HepG2 (cell line): ENCODE results near the gene CAPS2. TPM values are rescaled to one million over a fixed set of nuclear protein-coding genes. Genes with fewer than 3 reads are reported as not detected.

Experiments
- ATAC-seq: fragments of 200-7000 bp; cut with Tn5 transposase; 3 replicates; pipeline ENCODE4 v1.9.1; 2020; ENCODE audit warnings: mild to moderate bottlenecking, moderate library complexity
- BruUV-seq: library from RNA; stranded (reverse); fragments of 400-500 nt; replicated peaks from 2 replicates; lab custom pipeline; 2021; lab: Mats Ljungman, UMichigan
- CTCF ChIA-PET: fragments of 300-600 bp; formaldehyde crosslinking; extraction: SDS; loops from one replicate; lab custom pipeline; 2021; ENCODE audit warnings: low total read pairs, inconsistent platforms, low intra/inter-chr PET ratio; lab: Yijun Ruan, JAX
- POLR2A ChIA-PET: fragments of 350-600 bp; sonication (Branson Sonifier 250); formaldehyde crosslinking; loops from one replicate; lab custom pipeline; 2020; ENCODE audit warnings: antibody characterized with exemption, inconsistent platforms; lab: Yijun Ruan, JAX
- DNase-seq: peaks from one replicate; pipeline ENCODE4 v3.0.0-alpha.2; 2015; ENCODE audit warnings: low spot score
- FAIRE-seq: peaks from 3 replicates; lab custom pipeline; 2011; peaks lifted over from hg19 to GRCh38; lab: Jason Lieb, UNC
- H2AFZ ChIP-seq: one replicate; pipeline ENCODE4 v1.6.1; 2011; ENCODE audit warnings: low read length, inconsistent platforms
- H3K27ac ChIP-seq: fragments of 300-600 bp; 3 replicates; pipeline ENCODE4 v1.8.0; 2011; ENCODE audit warnings: mixed run types, mild to moderate bottlenecking, mixed read lengths, low read length, inconsistent platforms; ENCODE audit not compliant: insufficient read depth; ENCODE audit errors: extremely low read length
- H3K27me3 ChIP-seq, 2 experiments: fragments of 200-600 bp in 1 of 2; 2 replicates in 1 of 2; 3 replicates in 1 of 2; pipeline versions ENCODE4 v1.6.0 to v1.8.0; 2011; ENCODE audit warnings: low read length in 2 of 2, mild to moderate bottlenecking in 2 of 2, moderate library complexity in 2 of 2, inconsistent platforms in 1 of 2; ENCODE audit not compliant: insufficient read depth in 2 of 2, control insufficient read depth in 1 of 2
- H3K36me3 ChIP-seq, 2 experiments: fragments of 200-600 bp in 1 of 2; replicated peaks in 1 of 2; 2 replicates in 1 of 2; 3 replicates in 1 of 2; pipeline versions ENCODE4 v1.5.1 to v1.8.0; 2011; ENCODE audit warnings: low read length in 2 of 2, inconsistent platforms in 1 of 2; ENCODE audit not compliant: insufficient read depth in 2 of 2, control insufficient read depth in 1 of 2
- H3K4me1 ChIP-seq: 2 replicates; pipeline ENCODE4 v1.5.1; 2012; ENCODE audit warnings: low read length, inconsistent platforms; ENCODE audit not compliant: insufficient read depth
- H3K4me2 ChIP-seq: 2 replicates; pipeline ENCODE4 v1.6.0; 2011; ENCODE audit warnings: low read depth, low read length, inconsistent platforms
- H3K4me3 ChIP-seq, 3 experiments: fragments of 200-600 bp in 1 of 3; sonication (generic), shearing (Covaris generic) in 1 of 3; replicated peaks in 1 of 3; 2 replicates each; pipeline ENCODE4 v1.5.1; 2011 to 2016; ENCODE audit warnings: low read length in 3 of 3, inconsistent platforms in 2 of 3, low read depth in 2 of 3, mild to moderate bottlenecking in 2 of 3, control low read depth in 1 of 3, mixed read lengths in 1 of 3; ENCODE audit not compliant: insufficient read depth in 1 of 3
- H3K79me2 ChIP-seq: one replicate; pipeline ENCODE4 v1.6.1; 2011; ENCODE audit warnings: low read length, inconsistent platforms; ENCODE audit not compliant: insufficient read depth
- H3K9ac ChIP-seq: 2 replicates; pipeline ENCODE4 v1.6.0; 2011; ENCODE audit warnings: mild to moderate bottlenecking, low read depth, low read length, inconsistent platforms; ENCODE audit not compliant: insufficient read depth
- H3K9me3 ChIP-seq: 2 replicates; pipeline ENCODE4 v1.5.1; 2012; ENCODE audit warnings: mild to moderate bottlenecking, low read length
- H4K20me1 ChIP-seq: 2 replicates; pipeline ENCODE4 v1.6.0; 2011; ENCODE audit warnings: inconsistent platforms, mild to moderate bottlenecking, low read length, moderate library complexity; ENCODE audit not compliant: insufficient read depth
- ARID2 ChIP-seq: sonication (generic); formaldehyde crosslinking; IDR thresholded peaks from 2 replicates; pipeline ENCODE4 v1.8.1; 2022; ENCODE audit warnings: mild to moderate bottlenecking, missing genetic modification reagents, borderline replicate concordance
- FOXO1 ChIP-seq: sonication (generic); formaldehyde crosslinking; IDR thresholded peaks from 2 replicates; pipeline ENCODE4 v1.4.0; 2020; ENCODE audit warnings: missing genetic modification reagents
- HNF4A ChIP-seq: sonication (generic); formaldehyde crosslinking; IDR thresholded peaks from 2 replicates; pipeline ENCODE4 v1.4.0; 2020; ENCODE audit warnings: missing genetic modification reagents
- JARID2 ChIP-seq: sonication (generic); formaldehyde crosslinking; IDR thresholded peaks from 2 replicates; pipeline ENCODE4 v1.8.1; 2023; ENCODE audit warnings: missing genetic modification reagents, inconsistent platforms; ENCODE audit not compliant: insufficient replicate concordance
- WGBS: methylation state at CpG from one replicate; pipeline ENCODE4 v1.1.6; 2017; ENCODE audit warnings: low lambda C conversion rate; 5-methylcytosine and 5-hydroxymethylcytosine counted together
- in situ Hi-C: cut with HindIII; loops from 2 replicates; pipeline ENCODE4 v1.10.0; 2017; ENCODE audit warnings: low pct_unique_long_range_greater_than_20kb; ENCODE audit not compliant: extremely low pct_ligation_motif_present
- intact Hi-C: fragments of 100-400 bp; cut with micrococcal nuclease; formaldehyde crosslinking; loops from one replicate; pipeline ENCODE4 v1.10.0; 2022; ENCODE audit not compliant: unreplicated experiment
- polyA plus RNA-seq, 8 experiments: library from polyadenylated mRNA; depleted of rRNA in 3 of 8; stranded (reverse) in 7 of 8; unstranded in 1 of 8; fragments of >200 nt; fragmentation: Illumina TruSeq in 4 of 8; extraction: Trizol in 4 of 8; gene quantifications; 2 replicates each; pipeline versions ENCODE4 v1.2.1 to v1.2.3, GENCODE V29; 2011 to 2016; ENCODE audit warnings: low read depth in 4 of 8, missing spikeins in 1 of 8, mixed read lengths in 1 of 8; ENCODE audit not compliant: insufficient read depth in 1 of 8
- total RNA-seq, 5 experiments: library from RNA; depleted of rRNA; stranded (reverse); fragments of >200 nt; fragmentation: Illumina TruSeq; extraction: Trizol; gene quantifications; 2 replicates each; pipeline ENCODE4 v1.2.3, GENCODE V29; 2016; ENCODE audit warnings: low read depth in 1 of 5
- TF ChIP-seq, protein P1 (sequence below): sonication (generic); formaldehyde crosslinking; IDR thresholded peaks from 2 replicates; pipeline ENCODE4 v1.4.0; 2020; ENCODE audit warnings: missing genetic modification reagents

The CAPS2 gene
- total and polyA plus RNA-seq, 2 of the 13 experiments (the other 11 are each of a cell fraction or from before 2014, with no cell fraction given): 0.11 TPM; not detected in 1

GRCh38 chr12:75275702-75276101 is 54.4 kb downstream of the CAPS2 start (continued):
- TF ChIP-seq, protein P1, sequence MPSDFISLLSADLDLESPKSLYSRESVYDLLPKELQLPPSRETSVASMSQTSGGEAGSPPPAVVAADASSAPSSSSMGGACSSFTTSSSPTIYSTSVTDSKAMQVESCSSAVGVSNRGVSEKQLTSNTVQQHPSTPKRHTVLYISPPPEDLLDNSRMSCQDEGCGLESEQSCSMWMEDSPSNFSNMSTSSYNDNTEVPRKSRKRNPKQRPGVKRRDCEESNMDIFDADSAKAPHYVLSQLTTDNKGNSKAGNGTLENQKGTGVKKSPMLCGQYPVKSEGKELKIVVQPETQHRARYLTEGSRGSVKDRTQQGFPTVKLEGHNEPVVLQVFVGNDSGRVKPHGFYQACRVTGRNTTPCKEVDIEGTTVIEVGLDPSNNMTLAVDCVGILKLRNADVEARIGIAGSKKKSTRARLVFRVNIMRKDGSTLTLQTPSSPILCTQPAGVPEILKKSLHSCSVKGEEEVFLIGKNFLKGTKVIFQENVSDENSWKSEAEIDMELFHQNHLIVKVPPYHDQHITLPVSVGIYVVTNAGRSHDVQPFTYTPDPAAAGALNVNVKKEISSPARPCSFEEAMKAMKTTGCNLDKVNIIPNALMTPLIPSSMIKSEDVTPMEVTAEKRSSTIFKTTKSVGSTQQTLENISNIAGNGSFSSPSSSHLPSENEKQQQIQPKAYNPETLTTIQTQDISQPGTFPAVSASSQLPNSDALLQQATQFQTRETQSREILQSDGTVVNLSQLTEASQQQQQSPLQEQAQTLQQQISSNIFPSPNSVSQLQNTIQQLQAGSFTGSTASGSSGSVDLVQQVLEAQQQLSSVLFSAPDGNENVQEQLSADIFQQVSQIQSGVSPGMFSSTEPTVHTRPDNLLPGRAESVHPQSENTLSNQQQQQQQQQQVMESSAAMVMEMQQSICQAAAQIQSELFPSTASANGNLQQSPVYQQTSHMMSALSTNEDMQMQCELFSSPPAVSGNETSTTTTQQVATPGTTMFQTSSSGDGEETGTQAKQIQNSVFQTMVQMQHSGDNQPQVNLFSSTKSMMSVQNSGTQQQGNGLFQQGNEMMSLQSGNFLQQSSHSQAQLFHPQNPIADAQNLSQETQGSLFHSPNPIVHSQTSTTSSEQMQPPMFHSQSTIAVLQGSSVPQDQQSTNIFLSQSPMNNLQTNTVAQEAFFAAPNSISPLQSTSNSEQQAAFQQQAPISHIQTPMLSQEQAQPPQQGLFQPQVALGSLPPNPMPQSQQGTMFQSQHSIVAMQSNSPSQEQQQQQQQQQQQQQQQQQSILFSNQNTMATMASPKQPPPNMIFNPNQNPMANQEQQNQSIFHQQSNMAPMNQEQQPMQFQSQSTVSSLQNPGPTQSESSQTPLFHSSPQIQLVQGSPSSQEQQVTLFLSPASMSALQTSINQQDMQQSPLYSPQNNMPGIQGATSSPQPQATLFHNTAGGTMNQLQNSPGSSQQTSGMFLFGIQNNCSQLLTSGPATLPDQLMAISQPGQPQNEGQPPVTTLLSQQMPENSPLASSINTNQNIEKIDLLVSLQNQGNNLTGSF (CRISPR knock-in tag): no peak
- TF ChIP-seq HNF4A (no peak), JARID2 (CRISPR knock-in tag) (no peak), FOXO1 (CRISPR knock-in tag) (no peak)

DNA sequence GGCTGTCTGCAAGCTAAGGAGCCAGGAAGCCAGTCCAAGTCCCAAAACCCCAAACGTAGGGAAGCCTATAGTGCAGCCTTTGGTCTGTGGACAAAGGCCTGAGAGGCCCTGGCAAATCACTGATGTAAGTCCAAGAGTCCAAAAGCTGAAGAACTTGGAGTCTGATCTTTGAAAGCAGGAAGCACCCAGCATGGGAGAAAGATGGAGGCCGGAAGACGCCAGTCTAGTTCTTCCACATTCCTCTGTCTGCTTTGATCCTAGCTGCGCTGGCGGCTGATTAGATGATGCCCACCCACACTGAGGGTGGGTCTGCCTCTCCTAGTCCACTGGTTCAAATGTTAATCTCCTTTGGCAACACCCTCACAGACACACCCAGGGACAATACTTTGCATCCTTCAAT is 58.5 kb downstream of the CAPS2 start:
- ATAC-seq (no peak), FAIRE-seq (no peak), DNase-seq (no peak)
- no TSS peak for BruUV-seq
- intact Hi-C loops (no loop called here), in situ Hi-C loops (no loop called here)
- H3K36me3 ChIP-seq: no peaks in the 10 kb centered on the region
- H3K4me1 ChIP-seq: no peaks in the 10 kb centered on the region
- H3K9ac ChIP-seq: no peak overlapping the region
- no peaks in the 10 kb centered on the region for H3K79me2 ChIP-seq
- no peak overlapping the region for H3K27ac ChIP-seq
- no peaks in the 10 kb centered on the region for H3K27me3 ChIP-seq
- no peaks in the 10 kb centered on the region for H3K9me3 ChIP-seq
- H3K4me3 ChIP-seq: no peak overlapping the region
- no peak overlapping the region for H2AFZ ChIP-seq
- no peaks in the 10 kb centered on the region for H4K20me1 ChIP-seq
- 20% methylated on average over 2 of the region's 5 CpGs for WGBS
- ChIA-PET CTCF (no interaction called here), POLR2A (no interaction called here)
- TF ChIP-seq ARID2 (CRISPR knock-in tag): no peak
- no peak overlapping the region for H3K4me2 ChIP-seq
